HG03354 (cell line): ENCODE results near the gene TMPO.
"Not testable (repeated sequence)": the region's sequence is repeated elsewhere in the genome, so short reads cannot be mapped to it uniquely, and the experiment has no call there.

Experiments used
- ATAC-seq: cut with Tn5 transposase; IDR thresholded peaks from one replicate; pipeline ENCODE4 v1.9.1; 2021; ENCODE audit warnings: mild to moderate bottlenecking; ENCODE audit not compliant: unreplicated experiment, poor library complexity, severe bottlenecking

TMPO gene

GRCh38 chr12:98509063-98509462 is 6.3 kb upstream of the TMPO start:
- no peak for ATAC-seq

- ATAC-seq: not testable (repeated sequence)
Observed at GRCh38 chr12:98511806-98512205, 3.6 kb upstream of the TMPO start.

- no peak for ATAC-seq
Observed at GRCh38 chr12:98513379-98514322, 1.7 kb upstream of the TMPO start.

- no peak for ATAC-seq
Observed at GRCh38 chr12:98514982-98515286, 456 bp upstream of the TMPO start.

- ATAC-seq: peak; percentile 67
Observed at GRCh38 chr12:98516111-98516873, 902 bp downstream of the TMPO start.

- no peak for ATAC-seq
Observed at GRCh38 chr12:98519257-98519907, 4.0 kb downstream of the TMPO start.

- no peak for ATAC-seq
Observed at GRCh38 chr12:98530068-98530467, 14.7 kb downstream of the TMPO start.

GRCh38 chr12:98532687-98533304 is 17.4 kb downstream of the TMPO start:
- ATAC-seq: no peak

GRCh38 chr12:98533723-98534251 is 18.4 kb downstream of the TMPO start:
- no peak for ATAC-seq

- ATAC-seq: no peak
Observed at GRCh38 chr12:98538031-98538430, 22.6 kb downstream of the TMPO start.

- no peak for ATAC-seq
Observed at GRCh38 chr12:98543701-98544100, 28.3 kb downstream of the TMPO start.

- ATAC-seq: no peak
Observed at GRCh38 chr12:98544751-98545150, 29.4 kb downstream of the TMPO start.

GRCh38 chr12:98549371-98550110 is 34.2 kb downstream of the TMPO start:
- no peak for ATAC-seq

- no peak for ATAC-seq
Observed at GRCh38 chr12:98551787-98552186, 36.4 kb downstream of the TMPO start.

- ATAC-seq: not testable (repeated sequence)
Observed at GRCh38 chr12:98558097-98558496, 42.7 kb downstream of the TMPO start.

GRCh38 chr12:98559666-98560065 is 44.3 kb downstream of the TMPO start:
- no peak for ATAC-seq

- ATAC-seq: no peak
Observed at GRCh38 chr12:98561846-98562245, 46.5 kb downstream of the TMPO start.

GRCh38 chr12:98572010-98572409 is 56.6 kb downstream of the TMPO start:
- ATAC-seq: no peak

- no peak for ATAC-seq
Observed at GRCh38 chr12:98574110-98574509, 58.7 kb downstream of the TMPO start.
